ENCODE results near the gene GNA14. TPM values are rescaled to one million over a fixed set of nuclear protein-coding genes. Genes with fewer than 3 reads are reported as not detected.

Gene GNA14
- total and polyA plus RNA-seq, 2 experiments from 2014 or later: 0.21 to 0.36 TPM

GRCh38 chr9:77532607-77533006 is 115.5 kb downstream of the GNA14 start:
- Histone ChIP-seq H3K27me3 (no peaks in the 10 kb centered on the region), H3K4me3 (no peak overlapping the region), H3K27ac (no peak overlapping the region), H3K36me3 (no peaks in the 10 kb centered on the region), H3K4me1 (ENCODE audit: low read depth) (no peaks in the 10 kb centered on the region), H3K9me3 (ENCODE audit: low read depth) (no peaks in the 10 kb centered on the region)
- no peak for DNase-seq (ENCODE audit: low read depth in 1 of 2, low spot score in 1 of 2)
- no peak for TF ChIP-seq CTCF (IDR thresholded peaks at IDR 0.05; ENCODE audit: low read depth, low read length)

GRCh38 chr9:77531400-77531799 is 116.7 kb downstream of the GNA14 start:
- no peaks in the 10 kb centered on the region for H3K36me3 ChIP-seq
- no peak overlapping the region for H3K4me3 ChIP-seq
- H3K27ac ChIP-seq: no peak overlapping the region
- TF ChIP-seq CTCF (IDR thresholded peaks at IDR 0.05; ENCODE audit: low read depth, low read length): no peak
- no peak for DNase-seq (ENCODE audit: low read depth in 1 of 2, low spot score in 1 of 2)
- no peaks in the 10 kb centered on the region for H3K27me3 ChIP-seq
- no peaks in the 10 kb centered on the region for H3K9me3 ChIP-seq (ENCODE audit: low read depth)
- no peaks in the 10 kb centered on the region for H3K4me1 ChIP-seq (ENCODE audit: low read depth)

- H3K27ac ChIP-seq: no peak overlapping the region
- H3K27me3 ChIP-seq: no peaks in the 10 kb centered on the region
- no peaks in the 10 kb centered on the region for H3K36me3 ChIP-seq
- no peak for TF ChIP-seq CTCF (IDR thresholded peaks at IDR 0.05; ENCODE audit: low read depth, low read length)
- DNase-seq (ENCODE audit: low read depth in 1 of 2, low spot score in 1 of 2): no peak
- no peak overlapping the region for H3K4me3 ChIP-seq
- no peaks in the 10 kb centered on the region for H3K9me3 ChIP-seq (ENCODE audit: low read depth)
- H3K4me1 ChIP-seq (ENCODE audit: low read depth): no peaks in the 10 kb centered on the region
These were observed 124.2 kb downstream of the GNA14 start for GRCh38 chr9:77523891-77524290.

GRCh38 chr9:77521091-77521490 is 127.0 kb downstream of the GNA14 start:
- Histone ChIP-seq H3K9me3 (ENCODE audit: low read depth) (no peaks in the 10 kb centered on the region), H3K27ac (no peak overlapping the region), H3K4me3 (no peak overlapping the region), H3K36me3 (no peaks in the 10 kb centered on the region), H3K27me3 (no peaks in the 10 kb centered on the region), H3K4me1 (ENCODE audit: low read depth) (no peaks in the 10 kb centered on the region)
- peak in 1 of 2 donors; percentile 31 for DNase-seq (ENCODE audit: low read depth in 1 of 2, low spot score in 1 of 2)
- TF ChIP-seq CTCF (IDR thresholded peaks at IDR 0.05; ENCODE audit: low read depth, low read length): no peak

- DNase-seq (ENCODE audit: low read depth in 1 of 2, low spot score in 1 of 2): no peak
- Histone ChIP-seq H3K9me3 (ENCODE audit: low read depth) (no peaks in the 10 kb centered on the region), H3K4me1 (ENCODE audit: low read depth) (no peaks in the 10 kb centered on the region), H3K27me3 (no peaks in the 10 kb centered on the region), H3K27ac (no peak overlapping the region), H3K36me3 (no peaks in the 10 kb centered on the region), H3K4me3 (no peak overlapping the region)
- no peak for TF ChIP-seq CTCF (IDR thresholded peaks at IDR 0.05; ENCODE audit: low read depth, low read length)
These were observed 129.4 kb downstream of the GNA14 start for GRCh38 chr9:77518688-77519087.

GRCh38 chr9:77516781-77517180 is 131.3 kb downstream of the GNA14 start:
- H3K4me3 ChIP-seq: no peak overlapping the region
- no peak overlapping the region for H3K27ac ChIP-seq
- H3K36me3 ChIP-seq: no peaks in the 10 kb centered on the region
- H3K9me3 ChIP-seq (ENCODE audit: low read depth): no peaks in the 10 kb centered on the region
- H3K4me1 ChIP-seq (ENCODE audit: low read depth): no peaks in the 10 kb centered on the region
- H3K27me3 ChIP-seq: no peaks in the 10 kb centered on the region
- TF ChIP-seq CTCF (IDR thresholded peaks at IDR 0.05; ENCODE audit: low read depth, low read length): no peak
- DNase-seq (ENCODE audit: low read depth in 1 of 2, low spot score in 1 of 2): no peak
